ENCODE data around the gene JPH4.

JPH4 gene

GRCh38 chr14:23531391-23531790, 47.2 kb downstream of the JPH4 start:
- H3K4me3 ChIP-seq, result no peak overlapping the region
- TF ChIP-seq, protein P1, sequence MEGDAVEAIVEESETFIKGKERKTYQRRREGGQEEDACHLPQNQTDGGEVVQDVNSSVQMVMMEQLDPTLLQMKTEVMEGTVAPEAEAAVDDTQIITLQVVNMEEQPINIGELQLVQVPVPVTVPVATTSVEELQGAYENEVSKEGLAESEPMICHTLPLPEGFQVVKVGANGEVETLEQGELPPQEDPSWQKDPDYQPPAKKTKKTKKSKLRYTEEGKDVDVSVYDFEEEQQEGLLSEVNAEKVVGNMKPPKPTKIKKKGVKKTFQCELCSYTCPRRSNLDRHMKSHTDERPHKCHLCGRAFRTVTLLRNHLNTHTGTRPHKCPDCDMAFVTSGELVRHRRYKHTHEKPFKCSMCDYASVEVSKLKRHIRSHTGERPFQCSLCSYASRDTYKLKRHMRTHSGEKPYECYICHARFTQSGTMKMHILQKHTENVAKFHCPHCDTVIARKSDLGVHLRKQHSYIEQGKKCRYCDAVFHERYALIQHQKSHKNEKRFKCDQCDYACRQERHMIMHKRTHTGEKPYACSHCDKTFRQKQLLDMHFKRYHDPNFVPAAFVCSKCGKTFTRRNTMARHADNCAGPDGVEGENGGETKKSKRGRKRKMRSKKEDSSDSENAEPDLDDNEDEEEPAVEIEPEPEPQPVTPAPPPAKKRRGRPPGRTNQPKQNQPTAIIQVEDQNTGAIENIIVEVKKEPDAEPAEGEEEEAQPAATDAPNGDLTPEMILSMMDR (IDR thresholded peaks at IDR 0.05), result no peak
- no peak for DNase-seq (ENCODE audit: low spot score)
- H3K27ac ChIP-seq, result no peak overlapping the region

- Histone ChIP-seq H3K4me3 (no peak overlapping the region), H3K27ac (no peak overlapping the region)
- TF ChIP-seq, protein P1 (IDR thresholded peaks at IDR 0.05), result no peak
- no peak for DNase-seq (ENCODE audit: low spot score)
Measured at GRCh38 chr14:23530375-23531055, 48.1 kb downstream of the JPH4 start.

DNA sequence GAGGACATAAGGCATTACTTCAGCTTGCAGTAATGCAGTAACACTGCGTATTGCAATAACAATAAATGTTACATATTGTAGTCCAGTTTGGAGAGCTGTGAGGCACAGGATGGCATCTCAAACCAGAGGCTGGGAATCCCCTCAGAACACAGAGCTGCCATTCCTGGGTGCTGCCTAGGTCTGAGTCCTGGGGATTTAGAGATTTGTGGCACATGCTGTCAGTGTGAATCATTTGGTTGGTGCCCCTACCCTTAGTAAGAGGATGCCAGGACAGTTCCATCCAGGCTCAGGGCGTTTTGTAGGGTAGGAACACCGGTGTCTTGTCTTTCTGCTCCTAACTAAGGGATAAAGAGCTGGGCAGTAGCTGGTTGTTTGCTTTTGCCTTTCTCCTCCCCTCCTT, 49.6 kb downstream of the JPH4 start:
- TF ChIP-seq, protein P1 (IDR thresholded peaks at IDR 0.05), result no peak
- no peak for DNase-seq (ENCODE audit: low spot score)
- H3K27ac ChIP-seq, result no peak overlapping the region
- no peak overlapping the region for H3K4me3 ChIP-seq

DNA sequence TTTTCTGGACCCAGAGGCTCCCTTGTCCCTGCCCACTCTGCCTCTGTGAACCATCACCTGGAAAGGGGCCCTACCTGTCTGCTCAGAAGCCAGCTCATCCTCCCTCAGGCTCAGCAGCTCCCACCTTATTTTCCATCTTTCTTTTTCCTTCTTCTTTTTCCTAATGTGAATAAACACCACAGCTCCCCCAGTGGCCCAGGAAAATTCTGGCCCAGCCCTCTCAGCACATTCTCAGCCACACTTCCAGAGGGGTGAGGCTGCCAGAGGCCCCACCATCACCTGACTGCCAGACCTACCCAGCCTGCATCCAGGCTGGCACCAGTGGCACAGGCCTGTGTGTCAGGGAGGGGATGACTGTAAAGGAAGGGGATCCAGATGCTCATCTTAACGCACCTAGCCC, 50.0 kb downstream of the JPH4 start:
- DNase-seq (ENCODE audit: low spot score), result no peak
- TF ChIP-seq, protein P1 (IDR thresholded peaks at IDR 0.05), result no peak
- Histone ChIP-seq H3K4me3 (no peak overlapping the region), H3K27ac (no peak overlapping the region)

GRCh38 chr14:23525611-23526010, 53.0 kb downstream of the JPH4 start:
- DNase-seq (ENCODE audit: low spot score), result no peak
- no peak overlapping the region for H3K4me3 ChIP-seq
- TF ChIP-seq, protein P1 (IDR thresholded peaks at IDR 0.05), result no peak
- H3K27ac ChIP-seq, result no peak overlapping the region

DNA sequence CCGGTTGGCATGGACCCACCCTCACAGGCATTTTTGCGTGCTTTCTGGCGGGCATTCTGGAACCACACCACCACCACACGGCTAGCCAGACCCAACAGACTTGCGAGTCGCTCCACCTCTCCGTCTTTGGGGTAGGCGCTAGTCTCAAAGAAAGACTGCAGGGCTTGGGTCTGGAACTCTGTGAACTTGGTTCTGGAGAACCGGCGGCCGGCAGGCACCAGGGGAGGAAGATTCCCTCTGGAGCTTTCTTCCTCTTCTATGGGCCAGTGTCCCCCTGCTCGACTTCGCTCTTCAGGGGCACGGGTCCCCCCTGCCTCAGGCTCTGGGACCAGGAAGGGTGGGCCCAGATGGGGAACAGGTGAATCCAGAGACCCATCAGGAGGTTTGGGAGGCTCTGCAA, 53.6 kb downstream of the JPH4 start:
- TF ChIP-seq, protein P1 (IDR thresholded peaks at IDR 0.05), result no peak

DNA sequence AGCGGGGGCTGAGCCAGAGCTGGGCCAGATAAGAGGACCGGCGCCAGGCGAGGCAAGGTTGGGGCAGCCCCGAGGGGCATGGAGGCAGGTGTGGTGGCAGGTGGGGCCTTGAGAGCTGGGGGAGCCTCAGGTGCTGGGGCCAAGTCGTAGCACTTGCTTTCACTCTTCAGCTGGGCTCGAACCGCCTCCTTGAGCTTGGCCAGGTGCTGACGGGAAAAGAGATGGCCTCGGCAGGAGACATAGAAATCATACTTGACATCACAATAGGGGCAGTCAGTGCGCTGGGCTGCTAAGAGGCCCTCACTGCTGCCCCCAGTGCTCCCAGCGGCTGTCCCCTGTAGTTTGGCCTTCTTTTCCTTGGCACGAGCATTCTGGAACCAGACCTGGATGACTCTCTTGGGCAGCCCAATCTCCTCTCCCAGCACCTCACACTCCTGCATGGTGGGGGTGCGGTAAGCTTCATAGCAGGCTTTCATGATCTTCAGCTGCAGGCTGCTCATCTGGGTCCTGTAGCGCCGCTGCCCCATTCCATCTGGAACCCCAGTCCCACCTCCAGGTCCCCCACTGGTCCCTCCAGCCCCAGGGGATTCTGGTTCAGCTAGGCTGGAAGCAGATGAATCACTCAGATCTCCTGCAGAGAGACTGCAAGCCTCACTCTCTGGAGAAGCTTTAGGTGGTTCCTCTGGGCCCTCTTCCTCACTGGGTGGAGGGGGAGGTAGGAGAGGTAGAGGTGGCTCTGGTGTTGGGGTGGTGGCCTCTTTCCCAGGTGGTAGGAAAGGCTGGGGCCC, 55.2 kb downstream of the JPH4 start:
- TF ChIP-seq, protein P1 (IDR thresholded peaks at IDR 0.05), result no peak

More for the DNA sequence above, 53.6 kb downstream of the JPH4 start:
- no peak overlapping the region for H3K27ac ChIP-seq
- DNase-seq (ENCODE audit: low spot score), result no peak
- no peak overlapping the region for H3K4me3 ChIP-seq

More for the DNA sequence above, 55.2 kb downstream of the JPH4 start:
- Histone ChIP-seq H3K27ac (no peak overlapping the region), H3K4me3 (no peak overlapping the region)
- no peak for DNase-seq (ENCODE audit: low spot score)
